ENCODE measurements around the gene ZMYM2.

DNA sequence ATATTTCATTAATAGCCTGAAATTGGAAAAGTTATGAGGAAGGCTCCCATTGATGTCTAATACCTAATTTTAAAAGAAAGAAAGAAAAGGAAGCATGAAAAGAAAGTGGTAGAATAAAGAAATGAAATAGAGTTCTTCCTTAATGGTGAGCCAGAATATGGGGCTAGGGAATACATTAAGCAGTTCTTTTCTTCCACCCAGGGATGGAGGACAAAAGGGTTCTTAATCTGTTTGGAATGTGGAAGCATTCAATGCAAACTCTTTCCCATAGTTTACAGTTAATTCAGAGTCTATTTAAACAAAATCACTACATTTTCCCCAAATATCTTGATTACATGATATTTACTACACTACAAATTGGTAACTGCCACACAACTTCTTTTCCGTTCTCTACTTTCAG lies 18.4 kb upstream of the ZMYM2 start:
- no peak for TF ChIP-seq POLR2A (IDR thresholded peaks at IDR 0.05)
- TF ChIP-seq, protein P1, sequence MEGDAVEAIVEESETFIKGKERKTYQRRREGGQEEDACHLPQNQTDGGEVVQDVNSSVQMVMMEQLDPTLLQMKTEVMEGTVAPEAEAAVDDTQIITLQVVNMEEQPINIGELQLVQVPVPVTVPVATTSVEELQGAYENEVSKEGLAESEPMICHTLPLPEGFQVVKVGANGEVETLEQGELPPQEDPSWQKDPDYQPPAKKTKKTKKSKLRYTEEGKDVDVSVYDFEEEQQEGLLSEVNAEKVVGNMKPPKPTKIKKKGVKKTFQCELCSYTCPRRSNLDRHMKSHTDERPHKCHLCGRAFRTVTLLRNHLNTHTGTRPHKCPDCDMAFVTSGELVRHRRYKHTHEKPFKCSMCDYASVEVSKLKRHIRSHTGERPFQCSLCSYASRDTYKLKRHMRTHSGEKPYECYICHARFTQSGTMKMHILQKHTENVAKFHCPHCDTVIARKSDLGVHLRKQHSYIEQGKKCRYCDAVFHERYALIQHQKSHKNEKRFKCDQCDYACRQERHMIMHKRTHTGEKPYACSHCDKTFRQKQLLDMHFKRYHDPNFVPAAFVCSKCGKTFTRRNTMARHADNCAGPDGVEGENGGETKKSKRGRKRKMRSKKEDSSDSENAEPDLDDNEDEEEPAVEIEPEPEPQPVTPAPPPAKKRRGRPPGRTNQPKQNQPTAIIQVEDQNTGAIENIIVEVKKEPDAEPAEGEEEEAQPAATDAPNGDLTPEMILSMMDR (IDR thresholded peaks at IDR 0.05), result no peak

Data from suprapubic skin (tissue), 3 donors.